Neural cell (in vitro differentiated cells): ENCODE results near the gene JPT1. TPM values are rescaled to one million over a fixed set of nuclear protein-coding genes. Genes with fewer than 3 reads are reported as not detected.

Experiments used
- H2AFZ ChIP-seq: fragments of 200-600, 300-800 bp; sonication (generic), shearing (Covaris generic); 2 replicates; pipeline ENCODE4 v1.6.0; 2014; ENCODE audit warnings: low read depth, mild to moderate bottlenecking, antibody characterized with exemption, low read length, moderate library complexity
- H3F3A ChIP-seq: fragments of 200-600 bp; shearing (Covaris generic); 2 replicates; pipeline ENCODE4 v1.6.1; 2016; ENCODE audit warnings: mild to moderate bottlenecking, moderate library complexity, mixed read lengths, antibody characterized with exemption, low read length; ENCODE audit not compliant: insufficient read depth, poor library complexity, severe bottlenecking
- H3K27ac ChIP-seq: fragments of 200-600, 300-800 bp; sonication (generic), shearing (Covaris generic); 2 replicates; pipeline ENCODE4 v1.5.1; 2014; ENCODE audit warnings: mild to moderate bottlenecking, low read length, moderate library complexity
- H3K27me3 ChIP-seq: fragments of 300-800, 200-600 bp; sonication (generic), shearing (Covaris generic); 2 replicates; pipeline ENCODE4 v1.6.0; 2014; ENCODE audit warnings: mild to moderate bottlenecking, low read depth, low read length, moderate library complexity; ENCODE audit not compliant: insufficient read depth
- H3K36me3 ChIP-seq: fragments of 300-800, 200-600 bp; sonication (generic), shearing (Covaris generic); 2 replicates; pipeline ENCODE4 v1.5.1; 2014; ENCODE audit warnings: mild to moderate bottlenecking, antibody characterized with exemption, low read length, moderate library complexity; ENCODE audit not compliant: insufficient read depth
- H3K4me2 ChIP-seq: fragments of 300-800, 200-600 bp; sonication (generic), shearing (Covaris generic); 2 replicates; pipeline ENCODE4 v1.6.0; 2014; ENCODE audit warnings: mild to moderate bottlenecking, low read length
- H3K4me3 ChIP-seq: fragments of 300-800, 200-600 bp; sonication (generic), shearing (Covaris generic); 2 replicates; pipeline ENCODE4 v1.5.1; 2014; ENCODE audit warnings: mild to moderate bottlenecking, low read length, moderate library complexity
- H3K79me2 ChIP-seq: fragments of 200-600 bp; shearing (Covaris generic); replicated peaks from 2 replicates; pipeline ENCODE4 v1.6.0; 2014; ENCODE audit warnings: mild to moderate bottlenecking, low read length, moderate library complexity; ENCODE audit not compliant: insufficient read depth
- H3K9ac ChIP-seq: fragments of 300-800, 200-600 bp; sonication (generic), shearing (Covaris generic); 2 replicates; pipeline ENCODE4 v1.6.1; 2016; ENCODE audit warnings: mild to moderate bottlenecking, low read length, mixed read lengths
- H3K9me2 ChIP-seq: fragments of 200-600 bp; shearing (Covaris generic); 2 replicates; pipeline ENCODE4 v1.6.1; 2016; ENCODE audit warnings: mild to moderate bottlenecking, low read length, mixed read lengths; ENCODE audit not compliant: insufficient read depth
- H3K9me3 ChIP-seq: fragments of 200-600, 300-800 bp; sonication (generic), shearing (Covaris generic); 2 replicates; pipeline ENCODE4 v1.6.1; 2016; ENCODE audit warnings: mild to moderate bottlenecking, mixed run types, low read length, moderate library complexity, mixed read lengths
- H4K20me1 ChIP-seq: fragments of 200-600 bp; shearing (Covaris generic); 2 replicates; pipeline ENCODE4 v1.6.1; 2016; ENCODE audit warnings: mild to moderate bottlenecking, mixed run types; ENCODE audit not compliant: insufficient read depth
- EP300 ChIP-seq: fragments of 450-650 bp; conservative IDR thresholded peaks from 2 replicates; pipeline ENCODE4 v1.6.1; 2014; ENCODE audit warnings: antibody characterized with exemption, mild to moderate bottlenecking, moderate library complexity; ENCODE audit not compliant: poor library complexity, severe bottlenecking
- MXI1 ChIP-seq: fragments of 450-650 bp; conservative IDR thresholded peaks from 2 replicates; pipeline ENCODE4 v1.6.1; 2014; ENCODE audit warnings: antibody characterized with exemption, mild to moderate bottlenecking; ENCODE audit not compliant: poor library complexity, severe bottlenecking
- POLR2AphosphoS5 ChIP-seq: IDR thresholded peaks from 2 replicates; pipeline ENCODE4 v1.6.1; 2012
- RAD21 ChIP-seq: fragments of 450-650 bp; conservative IDR thresholded peaks from 2 replicates; pipeline ENCODE4 v1.6.1; 2014; ENCODE audit warnings: antibody characterized with exemption, mild to moderate bottlenecking, moderate library complexity
- SMC3 ChIP-seq: fragments of 450-650 bp; conservative IDR thresholded peaks from 2 replicates; pipeline ENCODE4 v1.6.1; 2014; ENCODE audit warnings: antibody characterized with exemption, mild to moderate bottlenecking, moderate library complexity; ENCODE audit not compliant: poor library complexity
- polyA plus RNA-seq: library from polyadenylated mRNA; depleted of rRNA; stranded (reverse); fragments of >200 nt; gene quantifications from 2 replicates; pipeline ENCODE4 v1.2.3, GENCODE V29; 2014
- TF ChIP-seq, protein P1 (sequence below): fragments of 450-650 bp; IDR thresholded peaks from 2 replicates; pipeline ENCODE4 v1.5.1; 2014; ENCODE audit warnings: antibody characterized with exemption, mild to moderate bottlenecking, moderate library complexity; ENCODE audit not compliant: poor library complexity, severe bottlenecking
- TF ChIP-seq, protein P2 (sequence below): IDR thresholded peaks from 2 replicates; pipeline ENCODE4 v1.6.1; 2012; ENCODE audit warnings: borderline replicate concordance

Gene JPT1
- polyA plus RNA-seq, 1 donor from 2014 or later: 1,721 TPM

DNA sequence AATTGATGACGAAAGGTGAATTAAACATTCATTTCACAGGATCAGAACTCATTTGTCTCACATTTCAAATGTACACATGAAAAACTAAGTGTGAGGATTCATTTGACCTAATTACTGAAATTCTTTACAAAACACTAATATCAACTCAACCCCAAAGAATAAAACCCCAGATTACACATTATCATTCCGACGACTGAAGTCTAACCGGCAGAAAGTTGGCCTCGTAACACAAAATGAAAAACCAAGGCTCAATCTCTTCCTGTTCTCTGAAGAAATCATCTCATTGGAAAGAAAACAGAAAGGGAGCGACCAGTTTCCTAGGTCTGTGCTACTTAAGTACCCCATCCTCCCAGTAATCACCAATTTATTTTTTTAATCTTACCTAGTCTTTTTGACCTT, 1.8 kb downstream of the JPT1 start:
- H3K79me2 ChIP-seq: peaks cover 67% of the 10 kb centered on the region
- H3K4me2 ChIP-seq: peak overlapping the region; percentile 82
- H3K9me3 ChIP-seq: no peaks in the 10 kb centered on the region
- H3K27me3 ChIP-seq: no peaks in the 10 kb centered on the region
- peaks cover 23% of the 10 kb centered on the region for H4K20me1 ChIP-seq
- H3K27ac ChIP-seq: peak overlapping the region; percentile 100
- H3F3A ChIP-seq: peaks cover 6% of the 10 kb centered on the region
- no peak overlapping the region for H2AFZ ChIP-seq
- no peaks in the 10 kb centered on the region for H3K9me2 ChIP-seq
- peak overlapping the region; percentile 100 for H3K4me3 ChIP-seq
- H3K9ac ChIP-seq: peak overlapping the region; percentile 100
- TF ChIP-seq MXI1 (no peak), EP300 (no peak), POLR2AphosphoS5 (no peak), RAD21 (no peak), SMC3 (no peak)
- TF ChIP-seq, protein P1, sequence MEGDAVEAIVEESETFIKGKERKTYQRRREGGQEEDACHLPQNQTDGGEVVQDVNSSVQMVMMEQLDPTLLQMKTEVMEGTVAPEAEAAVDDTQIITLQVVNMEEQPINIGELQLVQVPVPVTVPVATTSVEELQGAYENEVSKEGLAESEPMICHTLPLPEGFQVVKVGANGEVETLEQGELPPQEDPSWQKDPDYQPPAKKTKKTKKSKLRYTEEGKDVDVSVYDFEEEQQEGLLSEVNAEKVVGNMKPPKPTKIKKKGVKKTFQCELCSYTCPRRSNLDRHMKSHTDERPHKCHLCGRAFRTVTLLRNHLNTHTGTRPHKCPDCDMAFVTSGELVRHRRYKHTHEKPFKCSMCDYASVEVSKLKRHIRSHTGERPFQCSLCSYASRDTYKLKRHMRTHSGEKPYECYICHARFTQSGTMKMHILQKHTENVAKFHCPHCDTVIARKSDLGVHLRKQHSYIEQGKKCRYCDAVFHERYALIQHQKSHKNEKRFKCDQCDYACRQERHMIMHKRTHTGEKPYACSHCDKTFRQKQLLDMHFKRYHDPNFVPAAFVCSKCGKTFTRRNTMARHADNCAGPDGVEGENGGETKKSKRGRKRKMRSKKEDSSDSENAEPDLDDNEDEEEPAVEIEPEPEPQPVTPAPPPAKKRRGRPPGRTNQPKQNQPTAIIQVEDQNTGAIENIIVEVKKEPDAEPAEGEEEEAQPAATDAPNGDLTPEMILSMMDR: no peak
- TF ChIP-seq, protein P2, sequence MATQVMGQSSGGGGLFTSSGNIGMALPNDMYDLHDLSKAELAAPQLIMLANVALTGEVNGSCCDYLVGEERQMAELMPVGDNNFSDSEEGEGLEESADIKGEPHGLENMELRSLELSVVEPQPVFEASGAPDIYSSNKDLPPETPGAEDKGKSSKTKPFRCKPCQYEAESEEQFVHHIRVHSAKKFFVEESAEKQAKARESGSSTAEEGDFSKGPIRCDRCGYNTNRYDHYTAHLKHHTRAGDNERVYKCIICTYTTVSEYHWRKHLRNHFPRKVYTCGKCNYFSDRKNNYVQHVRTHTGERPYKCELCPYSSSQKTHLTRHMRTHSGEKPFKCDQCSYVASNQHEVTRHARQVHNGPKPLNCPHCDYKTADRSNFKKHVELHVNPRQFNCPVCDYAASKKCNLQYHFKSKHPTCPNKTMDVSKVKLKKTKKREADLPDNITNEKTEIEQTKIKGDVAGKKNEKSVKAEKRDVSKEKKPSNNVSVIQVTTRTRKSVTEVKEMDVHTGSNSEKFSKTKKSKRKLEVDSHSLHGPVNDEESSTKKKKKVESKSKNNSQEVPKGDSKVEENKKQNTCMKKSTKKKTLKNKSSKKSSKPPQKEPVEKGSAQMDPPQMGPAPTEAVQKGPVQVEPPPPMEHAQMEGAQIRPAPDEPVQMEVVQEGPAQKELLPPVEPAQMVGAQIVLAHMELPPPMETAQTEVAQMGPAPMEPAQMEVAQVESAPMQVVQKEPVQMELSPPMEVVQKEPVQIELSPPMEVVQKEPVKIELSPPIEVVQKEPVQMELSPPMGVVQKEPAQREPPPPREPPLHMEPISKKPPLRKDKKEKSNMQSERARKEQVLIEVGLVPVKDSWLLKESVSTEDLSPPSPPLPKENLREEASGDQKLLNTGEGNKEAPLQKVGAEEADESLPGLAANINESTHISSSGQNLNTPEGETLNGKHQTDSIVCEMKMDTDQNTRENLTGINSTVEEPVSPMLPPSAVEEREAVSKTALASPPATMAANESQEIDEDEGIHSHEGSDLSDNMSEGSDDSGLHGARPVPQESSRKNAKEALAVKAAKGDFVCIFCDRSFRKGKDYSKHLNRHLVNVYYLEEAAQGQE: no peak
- peaks cover 6% of the 10 kb centered on the region for H3K36me3 ChIP-seq

DNA sequence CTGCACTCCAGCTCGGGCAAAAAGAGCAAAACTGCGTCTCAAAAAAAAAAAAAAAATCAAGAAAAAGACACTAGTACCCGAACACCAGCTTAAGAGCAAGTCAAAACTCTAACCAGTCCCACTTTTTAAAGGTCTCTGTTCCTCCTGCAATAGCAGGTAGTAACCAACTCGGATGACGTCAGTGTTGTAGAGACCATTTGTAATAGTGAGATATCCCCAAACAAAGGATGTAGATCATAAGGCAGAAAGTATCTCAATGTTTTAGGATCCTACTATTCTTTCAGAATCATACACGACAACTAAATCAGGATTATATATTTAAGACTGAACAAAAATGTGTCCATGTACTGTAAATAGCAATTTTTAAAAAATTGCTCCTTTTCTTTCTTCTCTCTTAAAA, 2.4 kb downstream of the JPT1 start:
- peaks cover 7% of the 10 kb centered on the region for H3K36me3 ChIP-seq
- no peaks in the 10 kb centered on the region for H3K9me3 ChIP-seq
- H3K27ac ChIP-seq: peak overlapping the region; percentile 100
- H3K4me2 ChIP-seq: peak overlapping the region; percentile 82
- H3K9me2 ChIP-seq: no peaks in the 10 kb centered on the region
- peaks cover 72% of the 10 kb centered on the region for H3K79me2 ChIP-seq
- peak overlapping the region; percentile 100 for H3K9ac ChIP-seq
- peaks cover 29% of the 10 kb centered on the region for H4K20me1 ChIP-seq
- H3K27me3 ChIP-seq: no peaks in the 10 kb centered on the region
- H3F3A ChIP-seq: peaks cover 6% of the 10 kb centered on the region
- peak overlapping the region; percentile 100 for H3K4me3 ChIP-seq
- no peak overlapping the region for H2AFZ ChIP-seq
- peak; percentile 26 for TF ChIP-seq POLR2AphosphoS5
- no peak for TF ChIP-seq SMC3
- TF ChIP-seq, protein P2: peak; percentile 19
